ENCODE data around the gene MPND.

MPND gene

GRCh38 chr19:4409123-4409933 lies 66.0 kb downstream of the MPND start:
- DNase-seq, result no peak
